ENCODE data around the gene SRRM2. TPM values are rescaled to one million over a fixed set of nuclear protein-coding genes. Genes with fewer than 3 reads are reported as not detected.

The SRRM2 gene
- total RNA-seq, 1 experiment from 2014 or later = 617 TPM

DNA sequence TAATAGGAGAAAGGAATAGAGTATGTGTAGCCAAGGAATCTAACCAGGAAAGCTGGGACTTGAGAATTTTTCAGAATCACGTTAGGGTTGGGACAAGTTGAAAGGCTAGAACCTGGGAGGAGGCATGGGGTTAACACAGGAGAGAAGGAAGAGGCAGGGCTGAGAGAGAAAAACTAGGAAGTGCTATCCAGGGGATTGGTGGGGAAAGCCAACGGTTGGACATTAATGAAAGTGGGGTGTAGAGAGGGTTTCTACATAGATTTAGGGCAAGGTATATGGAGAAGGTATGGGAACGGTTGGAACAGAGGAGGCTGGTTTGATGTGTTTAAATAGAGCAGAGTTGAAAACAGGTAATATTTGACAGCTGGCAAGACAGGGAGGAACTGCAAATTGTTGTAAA lies 2.7 kb downstream of the SRRM2 start:
- BruUV-seq (replicated peaks) = no TSS peak
- Histone ChIP-seq H3K4me3 (ENCODE audit: low read depth in 2 of 2, low read length in 2 of 2) (peak overlapping the region; percentile 84 to 99), H3K27ac (ENCODE audit: low read length) (peak overlapping the region; percentile 98), H3K27me3 (ENCODE audit: control insufficient read depth, insufficient read depth, low read length) (no peaks in the 10 kb centered on the region), H3K9me3 (ENCODE audit: control insufficient read depth, insufficient read depth, low read depth, low read length) (no peaks in the 10 kb centered on the region), H3K4me1 (ENCODE audit: control insufficient read depth, insufficient read depth, low read length) (peaks cover 20% of the 10 kb centered on the region), H3K36me3 (ENCODE audit: control insufficient read depth, insufficient read depth, low read length) (peaks cover 36% of the 10 kb centered on the region)
- ChIA-PET CTCF (no interaction called here), POLR2A (no interaction called here)
- in situ Hi-C loops (cut with HindIII; ENCODE audit: low pct_unique_long_range_greater_than_20kb, low sequenced_read_pairs) = no loop called here
- DNase-seq (ENCODE audit: low read depth, low spot score) (no peak), ATAC-seq (no peak)
- TF ChIP-seq SIN3A (IDR thresholded peaks at IDR 0.05; ENCODE audit: borderline replicate concordance, insufficient read depth, low read depth, low read length) = no peak
- TF ChIP-seq, protein P1, sequence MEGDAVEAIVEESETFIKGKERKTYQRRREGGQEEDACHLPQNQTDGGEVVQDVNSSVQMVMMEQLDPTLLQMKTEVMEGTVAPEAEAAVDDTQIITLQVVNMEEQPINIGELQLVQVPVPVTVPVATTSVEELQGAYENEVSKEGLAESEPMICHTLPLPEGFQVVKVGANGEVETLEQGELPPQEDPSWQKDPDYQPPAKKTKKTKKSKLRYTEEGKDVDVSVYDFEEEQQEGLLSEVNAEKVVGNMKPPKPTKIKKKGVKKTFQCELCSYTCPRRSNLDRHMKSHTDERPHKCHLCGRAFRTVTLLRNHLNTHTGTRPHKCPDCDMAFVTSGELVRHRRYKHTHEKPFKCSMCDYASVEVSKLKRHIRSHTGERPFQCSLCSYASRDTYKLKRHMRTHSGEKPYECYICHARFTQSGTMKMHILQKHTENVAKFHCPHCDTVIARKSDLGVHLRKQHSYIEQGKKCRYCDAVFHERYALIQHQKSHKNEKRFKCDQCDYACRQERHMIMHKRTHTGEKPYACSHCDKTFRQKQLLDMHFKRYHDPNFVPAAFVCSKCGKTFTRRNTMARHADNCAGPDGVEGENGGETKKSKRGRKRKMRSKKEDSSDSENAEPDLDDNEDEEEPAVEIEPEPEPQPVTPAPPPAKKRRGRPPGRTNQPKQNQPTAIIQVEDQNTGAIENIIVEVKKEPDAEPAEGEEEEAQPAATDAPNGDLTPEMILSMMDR (IDR thresholded peaks at IDR 0.05) = no peak
- TF ChIP-seq POLR2AphosphoS5 (IDR thresholded peaks at IDR 0.05; ENCODE audit: low read depth, low read length) = no peak
- intact Hi-C loops (cut with micrococcal nuclease; ENCODE audit: unreplicated experiment) = no loop called here

DNA sequence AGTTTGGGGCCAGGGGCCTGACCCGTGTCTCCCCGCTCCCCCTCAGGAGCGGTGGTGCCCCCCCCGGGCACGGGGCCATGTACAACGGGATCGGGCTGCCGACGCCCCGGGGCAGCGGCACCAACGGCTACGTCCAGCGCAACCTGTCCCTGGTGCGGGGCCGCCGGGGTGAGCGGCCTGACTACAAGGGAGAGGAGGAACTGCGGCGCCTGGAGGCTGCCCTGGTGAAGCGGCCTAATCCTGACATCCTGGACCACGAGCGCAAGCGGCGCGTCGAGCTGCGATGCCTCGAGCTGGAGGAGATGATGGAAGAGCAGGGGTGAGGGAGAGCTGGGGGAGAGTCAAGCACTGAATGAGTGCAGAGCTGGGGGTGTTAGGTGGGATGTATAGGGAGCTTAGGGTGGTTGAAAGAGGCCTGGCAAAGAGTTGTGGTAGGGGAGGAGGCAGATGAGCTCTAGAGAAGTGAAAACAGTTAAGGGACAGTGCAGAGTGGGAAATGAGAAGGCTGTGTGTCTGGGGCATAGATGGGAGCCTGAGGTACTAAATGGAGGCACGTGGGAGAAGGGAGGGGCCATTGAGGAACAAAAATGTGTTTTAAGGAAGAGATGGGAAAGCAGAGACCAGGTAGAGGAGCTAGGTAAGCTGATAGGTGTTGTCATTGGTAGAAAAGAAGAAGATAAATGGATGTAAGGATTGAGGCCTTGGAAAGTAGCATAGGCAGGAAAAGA lies 4.0 kb downstream of the SRRM2 start:
- ChIA-PET POLR2A (interaction anchor here (0.6 to 1.0 kb wide), 2 partner anchors 12 to 34 kb away, joined by 5 to 9 read pairs; no protein-coding TSS in a partner anchor), CTCF (no interaction called here)
- in situ Hi-C loops (cut with HindIII; ENCODE audit: low pct_unique_long_range_greater_than_20kb, low sequenced_read_pairs) (no loop called here), intact Hi-C loops (cut with micrococcal nuclease; ENCODE audit: unreplicated experiment) (no loop called here)
- no peaks in the 10 kb centered on the region for H3K9me3 ChIP-seq (ENCODE audit: control insufficient read depth, insufficient read depth, low read depth, low read length)
- TF ChIP-seq, protein P2, sequence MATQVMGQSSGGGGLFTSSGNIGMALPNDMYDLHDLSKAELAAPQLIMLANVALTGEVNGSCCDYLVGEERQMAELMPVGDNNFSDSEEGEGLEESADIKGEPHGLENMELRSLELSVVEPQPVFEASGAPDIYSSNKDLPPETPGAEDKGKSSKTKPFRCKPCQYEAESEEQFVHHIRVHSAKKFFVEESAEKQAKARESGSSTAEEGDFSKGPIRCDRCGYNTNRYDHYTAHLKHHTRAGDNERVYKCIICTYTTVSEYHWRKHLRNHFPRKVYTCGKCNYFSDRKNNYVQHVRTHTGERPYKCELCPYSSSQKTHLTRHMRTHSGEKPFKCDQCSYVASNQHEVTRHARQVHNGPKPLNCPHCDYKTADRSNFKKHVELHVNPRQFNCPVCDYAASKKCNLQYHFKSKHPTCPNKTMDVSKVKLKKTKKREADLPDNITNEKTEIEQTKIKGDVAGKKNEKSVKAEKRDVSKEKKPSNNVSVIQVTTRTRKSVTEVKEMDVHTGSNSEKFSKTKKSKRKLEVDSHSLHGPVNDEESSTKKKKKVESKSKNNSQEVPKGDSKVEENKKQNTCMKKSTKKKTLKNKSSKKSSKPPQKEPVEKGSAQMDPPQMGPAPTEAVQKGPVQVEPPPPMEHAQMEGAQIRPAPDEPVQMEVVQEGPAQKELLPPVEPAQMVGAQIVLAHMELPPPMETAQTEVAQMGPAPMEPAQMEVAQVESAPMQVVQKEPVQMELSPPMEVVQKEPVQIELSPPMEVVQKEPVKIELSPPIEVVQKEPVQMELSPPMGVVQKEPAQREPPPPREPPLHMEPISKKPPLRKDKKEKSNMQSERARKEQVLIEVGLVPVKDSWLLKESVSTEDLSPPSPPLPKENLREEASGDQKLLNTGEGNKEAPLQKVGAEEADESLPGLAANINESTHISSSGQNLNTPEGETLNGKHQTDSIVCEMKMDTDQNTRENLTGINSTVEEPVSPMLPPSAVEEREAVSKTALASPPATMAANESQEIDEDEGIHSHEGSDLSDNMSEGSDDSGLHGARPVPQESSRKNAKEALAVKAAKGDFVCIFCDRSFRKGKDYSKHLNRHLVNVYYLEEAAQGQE (IDR thresholded peaks at IDR 0.05; ENCODE audit: insufficient read depth in 1 of 2, low read depth in 2 of 2, low read length in 1 of 2) = no peak
- TF ChIP-seq POLR2AphosphoS5 (IDR thresholded peaks at IDR 0.05; ENCODE audit: low read depth, low read length) (no peak), SIN3A (IDR thresholded peaks at IDR 0.05; ENCODE audit: borderline replicate concordance, insufficient read depth, low read depth, low read length) (no peak), TCF7L2 (IDR thresholded peaks at IDR 0.05; ENCODE audit: low read depth, low read length) (no peak)
- TF ChIP-seq, protein P1 (IDR thresholded peaks at IDR 0.05) = no peak
- H3K4me1 ChIP-seq (ENCODE audit: control insufficient read depth, insufficient read depth, low read length) = peaks cover 20% of the 10 kb centered on the region
- H3K36me3 ChIP-seq (ENCODE audit: control insufficient read depth, insufficient read depth, low read length) = peaks cover 49% of the 10 kb centered on the region
- ATAC-seq = no peak
- no peak for DNase-seq (ENCODE audit: low read depth, low spot score)
- no peak overlapping the region for H3K4me3 ChIP-seq (ENCODE audit: low read depth in 2 of 2, low read length in 2 of 2)
- BruUV-seq (replicated peaks) = no TSS peak
- H3K27ac ChIP-seq (ENCODE audit: low read length) = peak overlapping the region; percentile 98
- no peaks in the 10 kb centered on the region for H3K27me3 ChIP-seq (ENCODE audit: control insufficient read depth, insufficient read depth, low read length)

All from Panc1 (cell line).